PC-3 (cell line): ENCODE measurements around the gene DGKG. TPM values are rescaled to one million over a fixed set of nuclear protein-coding genes. Genes with fewer than 3 reads are reported as not detected.

Experiments used
- ATAC-seq: fragments of 200-7000 bp; cut with Tn5 transposase; 2 replicates; pipeline ENCODE4 v1.9.1; 2020; ENCODE audit warnings: mild to moderate bottlenecking, moderate library complexity
- BruUV-seq: library from RNA; stranded (reverse); fragments of 400-500 nt; replicated peaks from 2 replicates; lab custom pipeline; 2021; lab: Mats Ljungman, UMichigan
- CTCF ChIA-PET: fragments of 300-600 bp; sonication (Branson Sonifier 250); formaldehyde crosslinking; loops from one replicate; lab custom pipeline; 2022; ENCODE audit warnings: antibody characterized with exemption; lab: Charles Lee
- POLR2A ChIA-PET: fragments of 300-600 bp; sonication (Branson Sonifier 250); formaldehyde crosslinking; loops from one replicate; lab custom pipeline; 2022; ENCODE audit warnings: antibody characterized with exemption; ENCODE audit not compliant: unreplicated experiment; lab: Charles Lee
- DNase-seq: peaks from one replicate; pipeline ENCODE4 v3.0.0-alpha.2; 2015
- H2AFZ ChIP-seq: fragments of 300-600 bp; sonication (generic); 2 replicates; pipeline ENCODE4 v1.6.0; 2016; ENCODE audit warnings: antibody characterized with exemption, low read length
- H3F3A ChIP-seq: fragments of 300-600 bp; sonication (generic); one replicate; pipeline ENCODE4 v1.6.0; 2017; ENCODE audit warnings: antibody characterized with exemption, low read length, control low read depth, mild to moderate bottlenecking; ENCODE audit not compliant: unreplicated experiment
- H3K27ac ChIP-seq: fragments of 300-600 bp; sonication (generic); 2 replicates; pipeline ENCODE4 v1.5.1; 2016; ENCODE audit warnings: mild to moderate bottlenecking, low read length
- H3K27me3 ChIP-seq: fragments of 300-600 bp; sonication (generic); 2 replicates; pipeline ENCODE4 v1.6.1; 2016; ENCODE audit warnings: low read length, mixed read lengths
- H3K36me3 ChIP-seq: fragments of 300-600 bp; sonication (generic); 2 replicates; pipeline ENCODE4 v1.6.1; 2016; ENCODE audit warnings: low read depth, mixed run types, low read length, mixed read lengths
- H3K4me1 ChIP-seq: fragments of 300-600 bp; sonication (generic); 2 replicates; pipeline ENCODE4 v1.5.1; 2016; ENCODE audit warnings: low read length; ENCODE audit not compliant: insufficient read depth
- H3K4me2 ChIP-seq: fragments of 300-600 bp; sonication (generic); 2 replicates; pipeline ENCODE4 v1.6.0; 2016; ENCODE audit warnings: low read length
- H3K4me3 ChIP-seq: fragments of 300-600 bp; sonication (generic); 2 replicates; pipeline ENCODE4 v1.5.1; 2016; ENCODE audit warnings: mild to moderate bottlenecking, low read length, mixed read lengths
- H3K79me2 ChIP-seq: fragments of 300-600 bp; sonication (generic); 2 replicates; pipeline ENCODE4 v1.6.1; 2017; ENCODE audit warnings: low read length, mixed read lengths
- H3K9ac ChIP-seq: fragments of 300-600 bp; sonication (generic); 2 replicates; pipeline ENCODE4 v1.6.0; 2016; ENCODE audit warnings: mild to moderate bottlenecking, low read length
- H3K9me2 ChIP-seq: fragments of 300-600 bp; sonication (generic); replicated peaks from 2 replicates; pipeline ENCODE4 v1.6.1; 2016; ENCODE audit warnings: mixed run types, low read length, mixed read lengths
- H3K9me3 ChIP-seq: fragments of 300-600 bp; sonication (generic); 2 replicates; pipeline ENCODE4 v1.6.1; 2016; ENCODE audit warnings: low read length, mixed read lengths
- H4K20me1 ChIP-seq: fragments of 300-600 bp; sonication (generic); 2 replicates; pipeline ENCODE4 v1.6.1; 2016; ENCODE audit warnings: low read length, mixed read lengths
- CTCF ChIP-seq: fragments of 300-600 bp; sonication (generic); conservative IDR thresholded peaks from 2 replicates; pipeline ENCODE4 v1.5.1; 2017; ENCODE audit warnings: antibody characterized with exemption, low read depth, mild to moderate bottlenecking, low read length
- EZH2 ChIP-seq: fragments of 300-600 bp; sonication (generic); IDR thresholded peaks from one replicate; pipeline ENCODE4 v1.6.1; 2017; ENCODE audit warnings: antibody characterized with exemption, mild to moderate bottlenecking, low read length; ENCODE audit not compliant: unreplicated experiment
- EZH2phosphoT487 ChIP-seq: fragments of 300-600 bp; sonication (generic); IDR thresholded peaks from 2 replicates; pipeline ENCODE4 v1.6.1; 2018; ENCODE audit warnings: mild to moderate bottlenecking, antibody characterized with exemption, low read length, borderline replicate concordance
- intact Hi-C: fragments of 100-400 bp; cut with micrococcal nuclease; formaldehyde crosslinking; loops from 2 replicates; pipeline ENCODE4 v1.9.0; 2023
- total RNA-seq: library from RNA; depleted of rRNA; stranded (reverse); fragments of >200 nt; gene quantifications from 2 replicates; pipeline ENCODE4 v1.2.3, GENCODE V29; 2014

Gene DGKG
- total RNA-seq, 1 experiment from 2014 or later, result 2.7 TPM

GRCh38 chr3:186137051-186137685 is 224.9 kb downstream of the DGKG start:
- no peak overlapping the region for H2AFZ ChIP-seq
- H3K9ac ChIP-seq, result no peak overlapping the region
- H3K9me3 ChIP-seq, result no peaks in the 10 kb centered on the region
- 0 out of 2 replicates have a peak, but pooled peaks cover 4% of the 10 kb centered on the region for H3K4me1 ChIP-seq
- no peaks in the 10 kb centered on the region for H3F3A ChIP-seq
- DNase-seq (no peak), ATAC-seq (no peak)
- peaks cover 31% of the 10 kb centered on the region for H3K27me3 ChIP-seq
- H4K20me1 ChIP-seq, result no peaks in the 10 kb centered on the region
- CTCF ChIA-PET, result no interaction called here
- POLR2A ChIA-PET, result no interaction called here
- no peaks in the 10 kb centered on the region for H3K79me2 ChIP-seq
- H3K27ac ChIP-seq, result no peak overlapping the region
- intact Hi-C loops, result no loop called here
- TF ChIP-seq EZH2phosphoT487, result no peak
- TF ChIP-seq EZH2, result no peak
- TF ChIP-seq CTCF, result no peak
- no peaks in the 10 kb centered on the region for H3K9me2 ChIP-seq
- no peak overlapping the region for H3K4me2 ChIP-seq
- H3K36me3 ChIP-seq, result no peaks in the 10 kb centered on the region
- no TSS peak for BruUV-seq
- H3K4me3 ChIP-seq, result no peak overlapping the region

GRCh38 chr3:186133980-186134379 is 228.1 kb downstream of the DGKG start:
- DNase-seq (no peak), ATAC-seq (no peak)
- Histone ChIP-seq H3K79me2 (no peaks in the 10 kb centered on the region), H3K27ac (no peak overlapping the region), H4K20me1 (no peaks in the 10 kb centered on the region), H3K9me3 (no peaks in the 10 kb centered on the region), H3K4me3 (no peak overlapping the region), H3F3A (no peaks in the 10 kb centered on the region), H3K36me3 (no peaks in the 10 kb centered on the region), H3K27me3 (peaks cover 41% of the 10 kb centered on the region), H3K9me2 (no peaks in the 10 kb centered on the region), H2AFZ (no peak overlapping the region), H3K9ac (no peak overlapping the region), H3K4me1 (0 out of 2 replicates have a peak, but pooled peaks cover 4% of the 10 kb centered on the region), H3K4me2 (no peak overlapping the region)
- intact Hi-C loops, result no loop called here
- ChIA-PET CTCF (no interaction called here), POLR2A (no interaction called here)
- BruUV-seq, result no TSS peak
- no peak for TF ChIP-seq EZH2
- TF ChIP-seq CTCF, result no peak
- no peak for TF ChIP-seq EZH2phosphoT487

GRCh38 chr3:186132487-186132886 is 229.5 kb downstream of the DGKG start:
- no TSS peak for BruUV-seq
- no peak overlapping the region for H2AFZ ChIP-seq
- no peak for TF ChIP-seq CTCF
- no peak for TF ChIP-seq EZH2phosphoT487
- no peak for TF ChIP-seq EZH2
- POLR2A ChIA-PET, result no interaction called here
- no peak overlapping the region for H3K27ac ChIP-seq
- intact Hi-C loops, result no loop called here
- H3K36me3 ChIP-seq, result no peaks in the 10 kb centered on the region
- H3K4me2 ChIP-seq, result no peak overlapping the region
- H3F3A ChIP-seq, result no peaks in the 10 kb centered on the region
- H3K79me2 ChIP-seq, result no peaks in the 10 kb centered on the region
- H3K9me3 ChIP-seq, result no peaks in the 10 kb centered on the region
- H3K4me3 ChIP-seq, result no peak overlapping the region
- no peak for DNase-seq
- ATAC-seq, result no peak
- CTCF ChIA-PET, result no interaction called here
- no peak overlapping the region for H3K9ac ChIP-seq
- no peaks in the 10 kb centered on the region for H4K20me1 ChIP-seq
- peaks cover 38% of the 10 kb centered on the region for H3K27me3 ChIP-seq
- 0 out of 2 replicates have a peak, but pooled peaks cover 4% of the 10 kb centered on the region for H3K4me1 ChIP-seq
- no peaks in the 10 kb centered on the region for H3K9me2 ChIP-seq
